ENCODE results near the gene PTPN2. TPM values are rescaled to one million over a fixed set of nuclear protein-coding genes. Genes with fewer than 3 reads are reported as not detected.
"Not testable (repeated sequence)": the region's sequence is repeated elsewhere in the genome, so short reads cannot be mapped to it uniquely, and the experiment has no call there.

PTPN2 gene
- total RNA-seq, 1 donor from 2014 or later: 47.9 TPM

DNA sequence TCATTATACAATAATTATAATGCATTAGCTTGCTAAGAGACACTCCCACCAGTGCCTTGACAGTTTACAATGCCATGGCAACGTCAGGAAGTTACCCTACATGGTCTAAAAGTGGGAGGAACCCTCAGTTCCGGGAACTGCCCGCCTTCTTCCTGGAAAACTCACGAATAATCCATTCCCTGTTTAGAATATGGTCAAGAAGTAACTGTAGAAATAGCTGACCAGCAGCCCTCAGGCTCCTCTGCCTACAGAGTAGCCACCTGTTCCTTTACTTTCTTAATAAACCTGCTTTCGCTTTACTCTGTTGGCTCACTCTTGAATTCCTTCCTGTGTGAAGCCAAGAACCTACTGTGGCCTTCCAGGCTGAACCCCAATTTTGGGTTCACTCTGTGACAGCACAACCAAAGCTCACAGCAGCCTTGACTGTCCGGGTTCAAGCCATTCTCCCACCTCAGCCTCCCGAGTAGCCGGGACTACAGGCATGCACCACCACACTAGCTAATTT, 20.0 kb upstream of the PTPN2 start:
- no peak for DNase-seq (ENCODE audit: low read depth)
- no peaks in the 10 kb centered on the region for H3K36me3 ChIP-seq (ENCODE audit: control insufficient read depth, insufficient read depth, low read length)
- H3K4me3 ChIP-seq (ENCODE audit: low read depth, low read length): no peak overlapping the region
- TF ChIP-seq, protein P1, sequence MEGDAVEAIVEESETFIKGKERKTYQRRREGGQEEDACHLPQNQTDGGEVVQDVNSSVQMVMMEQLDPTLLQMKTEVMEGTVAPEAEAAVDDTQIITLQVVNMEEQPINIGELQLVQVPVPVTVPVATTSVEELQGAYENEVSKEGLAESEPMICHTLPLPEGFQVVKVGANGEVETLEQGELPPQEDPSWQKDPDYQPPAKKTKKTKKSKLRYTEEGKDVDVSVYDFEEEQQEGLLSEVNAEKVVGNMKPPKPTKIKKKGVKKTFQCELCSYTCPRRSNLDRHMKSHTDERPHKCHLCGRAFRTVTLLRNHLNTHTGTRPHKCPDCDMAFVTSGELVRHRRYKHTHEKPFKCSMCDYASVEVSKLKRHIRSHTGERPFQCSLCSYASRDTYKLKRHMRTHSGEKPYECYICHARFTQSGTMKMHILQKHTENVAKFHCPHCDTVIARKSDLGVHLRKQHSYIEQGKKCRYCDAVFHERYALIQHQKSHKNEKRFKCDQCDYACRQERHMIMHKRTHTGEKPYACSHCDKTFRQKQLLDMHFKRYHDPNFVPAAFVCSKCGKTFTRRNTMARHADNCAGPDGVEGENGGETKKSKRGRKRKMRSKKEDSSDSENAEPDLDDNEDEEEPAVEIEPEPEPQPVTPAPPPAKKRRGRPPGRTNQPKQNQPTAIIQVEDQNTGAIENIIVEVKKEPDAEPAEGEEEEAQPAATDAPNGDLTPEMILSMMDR (IDR thresholded peaks at IDR 0.05; ENCODE audit: insufficient read depth, low read length, severe bottlenecking): no peak
- FAIRE-seq: no peak
- no peaks in the 10 kb centered on the region for H3K27me3 ChIP-seq (ENCODE audit: control insufficient read depth, insufficient read depth, low read length)

GRCh38 chr18:12901208-12901607, 17.2 kb upstream of the PTPN2 start:
- FAIRE-seq; H3K4me3 ChIP-seq (ENCODE audit: low read depth, low read length); DNase-seq (ENCODE audit: low read depth); H3K36me3 ChIP-seq (ENCODE audit: control insufficient read depth, insufficient read depth, low read length); H3K27me3 ChIP-seq (ENCODE audit: control insufficient read depth, insufficient read depth, low read length): not testable (repeated sequence)

DNA sequence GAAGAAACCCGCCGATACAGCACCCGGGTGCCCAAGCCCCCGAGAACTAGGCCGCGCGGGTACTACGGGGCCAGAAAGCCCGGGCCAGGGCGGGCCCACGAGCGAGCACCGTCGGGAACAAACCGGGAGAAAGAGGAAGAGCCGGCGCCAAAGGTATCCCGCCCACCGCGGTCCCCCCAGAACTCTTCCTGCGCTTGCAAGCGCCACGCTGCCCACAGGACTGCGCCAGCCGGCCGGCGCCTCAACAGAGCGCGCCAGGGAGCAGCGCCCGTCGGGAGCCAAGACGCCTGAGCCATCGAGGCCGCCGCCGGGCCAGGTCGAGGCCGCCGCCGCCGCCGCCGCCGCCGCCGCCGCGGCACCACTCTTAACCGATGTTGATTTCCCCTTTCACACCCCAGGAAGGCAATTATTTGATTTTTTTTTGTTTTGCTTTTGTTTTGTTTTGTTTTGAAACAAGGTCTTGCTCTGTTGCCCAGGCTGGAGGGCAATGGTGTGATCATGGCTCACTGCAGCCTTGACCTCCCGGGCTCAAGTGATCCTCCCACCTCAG, 12.8 kb upstream of the PTPN2 start:
- H3K4me3 ChIP-seq (ENCODE audit: low read depth, low read length); FAIRE-seq; DNase-seq (ENCODE audit: low read depth); H3K27me3 ChIP-seq (ENCODE audit: control insufficient read depth, insufficient read depth, low read length); H3K36me3 ChIP-seq (ENCODE audit: control insufficient read depth, insufficient read depth, low read length): not testable (repeated sequence)

- TF ChIP-seq, protein P1 (IDR thresholded peaks at IDR 0.05; ENCODE audit: insufficient read depth, low read length, severe bottlenecking): no peak
- H3K36me3 ChIP-seq (ENCODE audit: control insufficient read depth, insufficient read depth, low read length): no peaks in the 10 kb centered on the region
- DNase-seq (ENCODE audit: low read depth) (no peak), FAIRE-seq (no peak)
- peaks cover 1% of the 10 kb centered on the region for H3K27me3 ChIP-seq (ENCODE audit: control insufficient read depth, insufficient read depth, low read length)
- H3K4me3 ChIP-seq (ENCODE audit: low read depth, low read length): no peak overlapping the region
These were observed 11.6 kb upstream of the PTPN2 start for GRCh38 chr18:12895626-12896025.

GRCh38 chr18:12895014-12895413, 11.0 kb upstream of the PTPN2 start:
- Histone ChIP-seq H3K4me3 (ENCODE audit: low read depth, low read length) (no peak overlapping the region), H3K27me3 (ENCODE audit: control insufficient read depth, insufficient read depth, low read length) (peaks cover 1% of the 10 kb centered on the region), H3K36me3 (ENCODE audit: control insufficient read depth, insufficient read depth, low read length) (no peaks in the 10 kb centered on the region)
- no peak for FAIRE-seq
- DNase-seq (ENCODE audit: low read depth): no peak
- TF ChIP-seq, protein P1 (IDR thresholded peaks at IDR 0.05; ENCODE audit: insufficient read depth, low read length, severe bottlenecking): no peak

DNA sequence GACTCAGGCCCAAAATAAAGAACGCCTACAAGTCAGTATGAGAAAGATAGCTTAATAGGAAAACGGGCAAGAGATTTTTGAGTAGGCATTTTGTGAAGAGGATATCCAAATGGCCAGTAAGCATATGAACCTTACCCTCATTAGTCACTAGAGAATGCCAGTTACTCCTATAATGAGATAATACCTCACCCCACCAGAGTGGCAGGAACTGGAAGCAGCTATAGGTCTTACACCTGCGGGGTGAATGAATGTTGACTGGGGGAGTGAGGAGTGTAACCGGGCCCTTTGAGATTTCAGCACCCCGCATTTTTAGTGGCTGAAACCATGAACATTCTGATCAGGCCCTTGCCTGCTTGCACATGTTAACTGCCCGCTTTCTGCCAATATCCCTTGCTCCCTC, 7.5 kb upstream of the PTPN2 start:
- peak; percentile 31 for DNase-seq (ENCODE audit: low read depth)
- TF ChIP-seq, protein P1 (IDR thresholded peaks at IDR 0.05; ENCODE audit: insufficient read depth, low read length, severe bottlenecking): no peak
- Histone ChIP-seq H3K36me3 (ENCODE audit: control insufficient read depth, insufficient read depth, low read length) (no peaks in the 10 kb centered on the region), H3K27me3 (ENCODE audit: control insufficient read depth, insufficient read depth, low read length) (no peaks in the 10 kb centered on the region), H3K4me3 (ENCODE audit: low read depth, low read length) (no peak overlapping the region)
- FAIRE-seq: no peak

- no peaks in the 10 kb centered on the region for H3K27me3 ChIP-seq (ENCODE audit: control insufficient read depth, insufficient read depth, low read length)
- TF ChIP-seq, protein P1 (IDR thresholded peaks at IDR 0.05; ENCODE audit: insufficient read depth, low read length, severe bottlenecking): no peak
- H3K36me3 ChIP-seq (ENCODE audit: control insufficient read depth, insufficient read depth, low read length): no peaks in the 10 kb centered on the region
- FAIRE-seq (no peak), DNase-seq (ENCODE audit: low read depth) (no peak)
- H3K4me3 ChIP-seq (ENCODE audit: low read depth, low read length): no peak overlapping the region
These were observed 6.9 kb upstream of the PTPN2 start for GRCh38 chr18:12890964-12891363.

All from bronchial epithelial cell (primary cell).